NCI-H2029 (cell line): ENCODE data around the gene FAM78A.

Experiments
- DNase-seq: peaks from one replicate; lab custom pipeline; 2025; lab: John Stamatoyannopoulos, UW

FAM78A gene

GRCh38 chr9:131302244-131303075 lies 26.1 kb upstream of the FAM78A start:
- DNase-seq = no peak

GRCh38 chr9:131300444-131300843 lies 24.1 kb upstream of the FAM78A start:
- DNase-seq = no peak

- DNase-seq = no peak
Measured at GRCh38 chr9:131299961-131300347, 23.6 kb upstream of the FAM78A start.

- DNase-seq = no peak
Measured at GRCh38 chr9:131299346-131299960, 23.1 kb upstream of the FAM78A start.

- DNase-seq = no peak
Measured at GRCh38 chr9:131298816-131299215, 22.5 kb upstream of the FAM78A start.

- DNase-seq = no peak
Measured at GRCh38 chr9:131298341-131298740, 22.0 kb upstream of the FAM78A start.

- DNase-seq = no peak
Measured at GRCh38 chr9:131297903-131298302, 21.6 kb upstream of the FAM78A start.

- DNase-seq = no peak
Measured at GRCh38 chr9:131296906-131297500, 20.7 kb upstream of the FAM78A start.

- DNase-seq = no peak
Measured at GRCh38 chr9:131296460-131296859, 20.1 kb upstream of the FAM78A start.

- no peak for DNase-seq
Measured at GRCh38 chr9:131292937-131293336, 16.6 kb upstream of the FAM78A start.

GRCh38 chr9:131291795-131292315 lies 15.5 kb upstream of the FAM78A start:
- no peak for DNase-seq

GRCh38 chr9:131290767-131291370 lies 14.6 kb upstream of the FAM78A start:
- DNase-seq = no peak

GRCh38 chr9:131290036-131290766 lies 13.9 kb upstream of the FAM78A start:
- no peak for DNase-seq

GRCh38 chr9:131289301-131290035 lies 13.2 kb upstream of the FAM78A start, which contains the start of gene PLPP7:
Gene PLPP7, plus strand, starts transcription at chr9:131289723. Its CDS starts 275 bp downstream, at chr9:131289998.
- DNase-seq = no peak

- DNase-seq = no peak
Measured at GRCh38 chr9:131288217-131288616, 11.9 kb upstream of the FAM78A start.

GRCh38 chr9:131287359-131287758 lies 11.0 kb upstream of the FAM78A start:
- DNase-seq = no peak

- DNase-seq = no peak
Measured at GRCh38 chr9:131284856-131285255, 8.5 kb upstream of the FAM78A start.

- DNase-seq = no peak
Measured at GRCh38 chr9:131282688-131283422, 6.5 kb upstream of the FAM78A start.

- DNase-seq = no peak
Measured at GRCh38 chr9:131282175-131282574, 5.9 kb upstream of the FAM78A start.
